ENCODE measurements around the gene PHACTR1. TPM values are rescaled to one million over a fixed set of nuclear protein-coding genes. Genes with fewer than 3 reads are reported as not detected.

PHACTR1 gene
- total and polyA plus RNA-seq, 7 donors: 0.04 to 3.0 (median 0.85) TPM

- ATAC-seq (no peak), DNase-seq (no peak)
- Histone ChIP-seq H3K4me3 (no peak overlapping the region), H3K9me3 (no peaks in the 10 kb centered on the region), H3K4me1 (no peaks in the 10 kb centered on the region), H3K27me3 (ENCODE audit: insufficient read depth in 3 of 3, low read length in 2 of 3) (peaks cover 0 to 7% (median 0%) of the 10 kb centered on the region in 3 donors), H3K27ac (no peak overlapping the region), H3K36me3 (ENCODE audit: insufficient read depth in 1 of 2, low read depth in 1 of 2) (no peaks in the 10 kb centered on the region)
- intact Hi-C loops (cut with DNase I): no loop called here
- TF ChIP-seq CTCF (IDR thresholded peaks at IDR 0.05): no peak
- WGBS, 3 donors: 43 to 68% (median 67%) methylated on average over 3 of the region's 3 CpGs
These were observed 471.7 kb downstream of the PHACTR1 start for GRCh38 chr6:13188306-13188705.

- Histone ChIP-seq H3K4me1 (no peaks in the 10 kb centered on the region), H3K36me3 (ENCODE audit: insufficient read depth in 1 of 2, low read depth in 1 of 2) (no peaks in the 10 kb centered on the region), H3K27ac (no peak overlapping the region), H3K4me3 (no peak overlapping the region), H3K9me3 (no peaks in the 10 kb centered on the region), H3K27me3 (ENCODE audit: insufficient read depth in 3 of 3, low read length in 2 of 3) (peaks cover 0 to 7% (median 0%) of the 10 kb centered on the region in 3 donors)
- DNase-seq (no peak), ATAC-seq (no peak)
- intact Hi-C loops (cut with DNase I): loop anchor here in 1 of 2 donors (10.0 kb wide), 1 partner anchor 145 kb away; no protein-coding TSS in a partner anchor
- TF ChIP-seq CTCF (IDR thresholded peaks at IDR 0.05): no peak
- 89 to 95% (median 92%) methylated on average over 6 of the region's 6 CpGs for WGBS, 3 donors
These were observed 473.1 kb downstream of the PHACTR1 start for GRCh38 chr6:13189710-13190109.

- H3K4me1 ChIP-seq: no peaks in the 10 kb centered on the region
- H3K9me3 ChIP-seq: no peaks in the 10 kb centered on the region
- intact Hi-C loops (cut with DNase I): loop anchor here in 1 of 2 donors (10.0 kb wide), 1 partner anchor 144 kb away; no protein-coding TSS in a partner anchor
- no peak overlapping the region for H3K27ac ChIP-seq
- DNase-seq (no peak), ATAC-seq (no peak)
- peaks cover 0 to 7% (median 0%) of the 10 kb centered on the region in 3 donors for H3K27me3 ChIP-seq (ENCODE audit: insufficient read depth in 3 of 3, low read length in 2 of 3)
- no peak overlapping the region for H3K4me3 ChIP-seq
- no peak for TF ChIP-seq CTCF (IDR thresholded peaks at IDR 0.05)
- H3K36me3 ChIP-seq (ENCODE audit: insufficient read depth in 1 of 2, low read depth in 1 of 2): no peaks in the 10 kb centered on the region
- WGBS, 3 donors: 76 to 92% (median 81%) methylated on average over 1 of the region's 1 CpG
These were observed 473.8 kb downstream of the PHACTR1 start for GRCh38 chr6:13190376-13190775.

GRCh38 chr6:13191461-13191860 is 474.9 kb downstream of the PHACTR1 start:
- Histone ChIP-seq H3K4me3 (no peak overlapping the region), H3K4me1 (no peaks in the 10 kb centered on the region), H3K9me3 (no peaks in the 10 kb centered on the region), H3K36me3 (ENCODE audit: insufficient read depth in 1 of 2, low read depth in 1 of 2) (no peaks in the 10 kb centered on the region), H3K27ac (no peak overlapping the region), H3K27me3 (ENCODE audit: insufficient read depth in 3 of 3, low read length in 2 of 3) (peaks cover 0 to 7% (median 0%) of the 10 kb centered on the region in 3 donors)
- TF ChIP-seq CTCF (IDR thresholded peaks at IDR 0.05): no peak
- DNase-seq: no peak
- 35 to 52% (median 47%) methylated on average over 1 of the region's 1 CpG for WGBS, 3 donors
- intact Hi-C loops (cut with DNase I): loop anchor here in 1 of 2 donors (10.0 kb wide), 1 partner anchor 143 kb away; no protein-coding TSS in a partner anchor
- no peak for ATAC-seq

- H3K27ac ChIP-seq: no peak overlapping the region
- H3K4me3 ChIP-seq: no peak overlapping the region
- H3K36me3 ChIP-seq (ENCODE audit: insufficient read depth in 1 of 2, low read depth in 1 of 2): no peaks in the 10 kb centered on the region
- DNase-seq (peak in 1 of 2 donors; percentile 52), ATAC-seq (no peak)
- peak; percentile 36 for TF ChIP-seq CTCF (IDR thresholded peaks at IDR 0.05)
- intact Hi-C loops (cut with DNase I): loop anchor here in 1 of 2 donors (10.0 kb wide), 1 partner anchor 140 kb away; no protein-coding TSS in a partner anchor
- peaks cover 0 to 7% (median 0%) of the 10 kb centered on the region in 3 donors for H3K27me3 ChIP-seq (ENCODE audit: insufficient read depth in 3 of 3, low read length in 2 of 3)
- H3K4me1 ChIP-seq: no peaks in the 10 kb centered on the region
- H3K9me3 ChIP-seq: no peaks in the 10 kb centered on the region
- 24 to 38% (median 37%) methylated on average over 6 of the region's 6 CpGs for WGBS, 3 donors
These were observed 478.3 kb downstream of the PHACTR1 start for GRCh38 chr6:13194852-13195251.
